ENCODE measurements around the gene ZNF236. TPM values are rescaled to one million over a fixed set of nuclear protein-coding genes. Genes with fewer than 3 reads are reported as not detected.
"Not testable (repeated sequence)": the region's sequence is repeated elsewhere in the genome, so short reads cannot be mapped to it uniquely, and the experiment has no call there.

ZNF236 gene
- total RNA-seq, 1 donor from 2014 or later: 27.4 TPM

DNA sequence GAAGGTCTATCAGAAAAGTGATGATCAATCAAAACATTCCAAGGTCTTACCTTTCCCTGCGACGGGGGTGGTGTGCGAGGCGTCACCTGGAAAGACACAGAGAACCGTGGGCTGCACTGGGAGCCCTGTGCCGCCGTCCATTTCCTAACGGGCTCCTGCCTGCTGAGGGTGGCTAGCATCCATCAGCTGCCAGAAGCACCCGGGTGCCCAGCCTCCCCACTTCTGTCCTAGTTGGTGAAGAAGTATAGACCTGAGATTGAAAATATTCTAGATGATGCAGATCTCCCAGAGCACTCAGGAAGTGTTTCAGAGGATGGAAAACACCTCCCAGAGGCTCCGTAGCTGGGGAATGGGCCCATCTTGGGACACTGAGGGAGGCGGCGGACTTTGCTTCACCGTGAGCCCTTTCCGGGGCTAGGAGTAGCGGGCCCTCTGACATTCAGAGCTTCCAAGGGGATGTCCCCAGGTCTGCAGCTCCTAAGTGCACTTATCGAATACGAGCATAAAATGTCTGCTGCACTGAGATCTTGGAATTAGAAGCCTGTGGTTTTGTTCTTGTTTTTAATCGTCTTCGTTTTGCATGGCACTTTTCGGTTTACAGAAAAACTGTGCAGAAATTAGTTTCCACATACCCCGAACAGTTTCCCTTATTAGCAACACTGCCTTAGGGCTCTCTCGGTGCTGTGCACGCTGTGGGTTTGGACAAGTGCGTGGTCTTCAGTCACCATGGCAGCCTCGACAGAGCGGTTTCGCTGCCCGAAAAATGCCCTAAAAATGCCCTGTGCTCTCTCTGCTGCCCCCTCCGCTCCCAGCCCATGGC, 166.7 kb downstream of the ZNF236 start:
- POLR2A ChIA-PET: no interaction called here
- Mint-ChIP-seq H3K9me3 (no peaks in the 10 kb centered on the region), H3K4me3 (no peak overlapping the region), H3K27ac (no peak overlapping the region), H3K36me3 (ENCODE audit: low read depth) (no peaks in the 10 kb centered on the region), H3K4me1 (peaks cover 27% of the 10 kb centered on the region), H3K27me3 (no peaks in the 10 kb centered on the region)
- ATAC-seq (ENCODE audit: low read depth): no peak
- no peak for DNase-seq
- CTCF ChIA-PET: interaction anchor here (1.0 to 1.3 kb wide), 4 partner anchors 11 to 223 kb away, joined by 3 to 5 read pairs (median 3); no protein-coding TSS in a partner anchor
- TF ChIP-seq, protein P1, sequence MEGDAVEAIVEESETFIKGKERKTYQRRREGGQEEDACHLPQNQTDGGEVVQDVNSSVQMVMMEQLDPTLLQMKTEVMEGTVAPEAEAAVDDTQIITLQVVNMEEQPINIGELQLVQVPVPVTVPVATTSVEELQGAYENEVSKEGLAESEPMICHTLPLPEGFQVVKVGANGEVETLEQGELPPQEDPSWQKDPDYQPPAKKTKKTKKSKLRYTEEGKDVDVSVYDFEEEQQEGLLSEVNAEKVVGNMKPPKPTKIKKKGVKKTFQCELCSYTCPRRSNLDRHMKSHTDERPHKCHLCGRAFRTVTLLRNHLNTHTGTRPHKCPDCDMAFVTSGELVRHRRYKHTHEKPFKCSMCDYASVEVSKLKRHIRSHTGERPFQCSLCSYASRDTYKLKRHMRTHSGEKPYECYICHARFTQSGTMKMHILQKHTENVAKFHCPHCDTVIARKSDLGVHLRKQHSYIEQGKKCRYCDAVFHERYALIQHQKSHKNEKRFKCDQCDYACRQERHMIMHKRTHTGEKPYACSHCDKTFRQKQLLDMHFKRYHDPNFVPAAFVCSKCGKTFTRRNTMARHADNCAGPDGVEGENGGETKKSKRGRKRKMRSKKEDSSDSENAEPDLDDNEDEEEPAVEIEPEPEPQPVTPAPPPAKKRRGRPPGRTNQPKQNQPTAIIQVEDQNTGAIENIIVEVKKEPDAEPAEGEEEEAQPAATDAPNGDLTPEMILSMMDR (IDR thresholded peaks at IDR 0.05): no peak
- intact Hi-C loops (cut with micrococcal nuclease): no loop called here

DNA sequence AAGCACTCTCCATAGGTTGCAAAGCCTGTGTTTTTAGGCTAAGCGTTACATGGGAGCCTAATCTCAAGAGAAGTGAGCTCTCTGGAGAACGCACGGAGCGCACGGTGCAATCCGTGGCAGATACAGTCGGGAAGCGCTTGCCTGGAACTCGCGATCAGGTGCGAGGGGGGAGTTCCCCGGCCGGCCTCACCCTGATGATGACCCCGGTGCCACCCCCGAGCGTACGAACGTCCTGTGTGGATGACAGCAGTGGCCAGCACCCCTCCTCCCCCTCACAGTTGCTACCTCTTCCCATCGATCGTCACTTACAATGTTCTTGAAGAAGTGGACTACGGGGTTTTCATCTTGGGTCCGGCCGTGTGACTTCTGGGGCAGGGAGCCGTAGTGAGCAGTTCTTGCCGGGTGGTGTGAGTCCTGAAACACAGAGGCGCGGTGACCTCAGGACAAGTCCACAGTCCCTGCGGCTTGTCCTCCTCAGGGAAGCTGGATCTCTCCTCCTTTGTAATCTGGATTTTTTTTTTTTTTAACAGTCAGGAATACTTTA, 167.4 kb downstream of the ZNF236 start:
- POLR2A ChIA-PET: no interaction called here
- no peak overlapping the region for H3K27ac Mint-ChIP-seq
- CTCF ChIA-PET: interaction anchor here (1.0 kb wide), 1 partner anchor 67 kb away, joined by 3 read pairs; no protein-coding TSS in a partner anchor

DNA sequence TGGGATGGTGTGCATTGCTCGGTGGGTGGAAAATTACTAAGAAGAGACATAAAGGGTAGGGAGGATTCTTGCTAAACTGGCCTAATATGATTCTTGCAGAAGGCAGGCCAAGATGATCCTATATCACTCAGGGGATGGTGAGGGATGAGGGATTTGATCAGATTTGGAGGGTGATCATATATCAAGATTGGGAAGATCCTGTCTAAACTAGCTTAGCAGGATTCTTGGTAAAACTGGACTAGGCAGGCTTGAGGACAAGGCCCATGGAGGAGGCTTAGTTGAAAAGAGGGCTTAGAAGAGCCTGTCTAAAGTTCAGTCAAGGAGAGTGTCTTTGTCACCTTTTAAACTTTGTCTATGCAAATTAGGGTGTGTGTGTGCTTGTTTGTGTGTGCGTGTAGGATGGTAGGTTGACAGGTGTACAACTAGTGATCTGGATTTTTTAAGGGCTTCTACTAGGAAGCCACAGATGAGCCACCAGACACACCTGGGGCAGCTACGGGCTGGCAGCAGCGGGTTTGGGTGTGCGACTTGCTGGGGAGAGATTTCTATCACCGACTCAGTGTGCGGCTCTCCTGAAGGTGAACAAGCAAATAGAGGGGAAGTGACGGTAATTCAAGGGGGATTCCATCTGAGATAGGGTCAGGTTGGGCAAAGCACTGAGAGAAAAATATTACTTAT, 168.1 kb downstream of the ZNF236 start:
- POLR2A ChIA-PET: interaction anchor here (0.6 to 0.9 kb wide), 2 partner anchors 63 to 68 kb away, joined by 3 read pairs; no protein-coding TSS in a partner anchor

More for the DNA sequence above, 167.4 kb downstream of the ZNF236 start:
- H3K4me3 Mint-ChIP-seq: no peak overlapping the region
- no peak for ATAC-seq (ENCODE audit: low read depth)
- TF ChIP-seq, protein P1 (IDR thresholded peaks at IDR 0.05): no peak
- no peak for DNase-seq
- H3K27me3 Mint-ChIP-seq: no peaks in the 10 kb centered on the region
- intact Hi-C loops (cut with micrococcal nuclease): no loop called here
- H3K9me3 Mint-ChIP-seq: no peaks in the 10 kb centered on the region
- H3K36me3 Mint-ChIP-seq (ENCODE audit: low read depth): no peaks in the 10 kb centered on the region
- peaks cover 27% of the 10 kb centered on the region for H3K4me1 Mint-ChIP-seq

DNA sequence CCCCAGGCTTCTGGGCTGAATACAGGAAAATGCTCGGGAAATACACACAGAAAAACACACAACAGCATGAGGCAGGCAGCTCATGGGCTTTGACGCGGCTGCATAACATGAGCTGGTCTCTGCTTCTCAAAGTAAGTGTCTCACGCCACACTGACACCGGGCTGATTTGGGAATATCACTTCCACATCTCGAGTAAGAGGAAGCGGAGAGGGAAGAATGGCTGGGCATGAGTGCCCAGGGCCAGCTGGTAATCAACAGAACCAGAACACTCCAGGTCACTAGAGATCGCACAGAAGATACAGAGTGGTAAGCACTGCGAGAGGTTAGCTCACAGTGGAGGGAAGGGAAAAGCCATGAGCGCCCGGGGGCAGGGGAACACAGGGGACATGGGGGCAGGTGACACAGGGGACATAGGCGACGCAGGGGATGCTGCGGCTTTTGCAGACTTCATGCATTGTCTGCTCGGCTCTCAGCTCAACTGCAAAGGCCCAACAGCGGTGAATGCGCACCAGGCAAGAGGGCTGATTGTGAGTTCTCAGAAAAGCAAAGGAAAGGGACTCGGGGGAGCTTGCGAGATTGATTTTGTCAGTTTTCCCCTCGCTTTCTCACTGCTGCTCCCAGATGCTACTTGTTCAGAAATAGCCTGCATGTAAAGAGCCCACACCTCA, 168.8 kb downstream of the ZNF236 start:
- Mint-ChIP-seq H3K4me1 (peaks cover 27% of the 10 kb centered on the region), H3K36me3 (ENCODE audit: low read depth) (no peaks in the 10 kb centered on the region), H3K27me3 (no peaks in the 10 kb centered on the region), H3K27ac (peak overlapping the region; percentile 37), H3K4me3 (no peak overlapping the region), H3K9me3 (no peaks in the 10 kb centered on the region)
- intact Hi-C loops (cut with micrococcal nuclease): no loop called here
- ChIA-PET POLR2A (interaction anchor here (0.6 to 0.9 kb wide), 2 partner anchors 63 to 69 kb away, joined by 3 read pairs; no protein-coding TSS in a partner anchor), CTCF (interaction anchor here (1.2 to 1.7 kb wide), 3 partner anchors 8 to 221 kb away, joined by 5 to 6 read pairs (median 5); no protein-coding TSS in a partner anchor)
- DNase-seq (no peak), ATAC-seq (ENCODE audit: low read depth) (no peak)
- TF ChIP-seq, protein P1 (IDR thresholded peaks at IDR 0.05): no peak

More for the DNA sequence above, 168.1 kb downstream of the ZNF236 start:
- H3K27me3 Mint-ChIP-seq; intact Hi-C loops (cut with micrococcal nuclease); H3K9me3 Mint-ChIP-seq; H3K4me3 Mint-ChIP-seq; DNase-seq; H3K36me3 Mint-ChIP-seq (ENCODE audit: low read depth): not testable (repeated sequence)
- Mint-ChIP-seq H3K27ac (peak overlapping the region; percentile 37), H3K4me1 (peaks cover 27% of the 10 kb centered on the region)
- peak; percentile 67 for ATAC-seq (ENCODE audit: low read depth)
- CTCF ChIA-PET: interaction anchor here (1.2 to 1.7 kb wide), 3 partner anchors 7 to 221 kb away, joined by 5 to 6 read pairs (median 5); no protein-coding TSS in a partner anchor

Measured in activated B cell treated with CpG ODN at 0.5 μM for 24 hours (primary cell).